ENCODE measurements around the gene BTBD19. TPM values are rescaled to one million over a fixed set of nuclear protein-coding genes. Genes with fewer than 3 reads are reported as not detected.
"Not testable (repeated sequence)": the region's sequence is repeated elsewhere in the genome, so short reads cannot be mapped to it uniquely, and the experiment has no call there.

BTBD19 gene
- 0.03 and 0.29 TPM in 2 replicates for total RNA-seq (2014; rRNA removed; shearing (Covaris generic))

DNA sequence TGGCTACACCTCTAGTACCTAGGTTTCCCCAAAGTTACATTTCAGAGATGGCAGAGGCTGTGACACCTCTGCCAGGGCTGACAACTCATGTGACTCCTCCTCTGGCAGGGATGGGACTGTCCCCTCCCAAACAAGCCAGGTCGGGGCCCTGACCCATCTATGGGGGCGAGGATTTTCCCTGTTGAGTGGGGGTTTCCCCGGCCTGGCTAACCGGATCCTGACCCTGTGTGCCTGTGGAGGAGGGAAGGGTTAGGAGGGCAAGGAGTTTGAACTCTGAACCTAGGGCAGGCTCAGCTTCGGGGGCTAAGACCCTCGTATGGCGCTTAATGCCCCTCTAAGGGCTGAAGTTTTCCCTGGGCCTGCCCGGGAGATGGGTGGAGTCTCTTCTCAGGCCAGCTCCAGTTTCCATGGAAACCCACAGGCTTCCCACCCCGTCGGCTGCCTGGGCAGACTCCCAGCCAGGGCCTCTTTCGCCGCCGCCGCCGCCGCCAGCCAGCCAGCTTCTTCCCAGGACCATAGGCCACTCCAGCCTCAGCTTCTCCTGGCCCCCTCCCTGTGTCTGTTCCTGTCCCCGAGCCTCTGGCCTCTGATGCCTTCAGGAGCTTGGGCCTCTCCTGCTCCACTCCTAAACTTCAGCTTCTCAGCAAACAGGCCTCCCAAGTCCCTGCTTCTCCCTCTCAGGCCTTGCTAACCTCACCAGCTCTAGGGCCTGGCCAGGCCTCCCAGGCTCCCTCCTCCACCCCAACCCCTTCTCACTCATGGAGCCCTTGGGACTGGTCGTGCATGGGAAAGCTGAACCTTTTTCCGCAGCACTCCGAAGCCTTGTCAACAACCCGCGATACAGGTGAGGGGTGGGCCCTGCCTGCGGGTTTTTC, at the start of gene BTBD19:
TSS of gene BTBD19 (plus strand) at position 461 of the 875 bp plus-strand sequence. CDS start at position 759, 298 bp downstream.
- peak; percentile 90 for DNase-seq (ENCODE audit: low read depth)

GRCh38 chr1:44759077-44759476, 49.2 kb upstream of the BTBD19 start:
- DNase-seq (ENCODE audit: low read depth): no peak

DNA sequence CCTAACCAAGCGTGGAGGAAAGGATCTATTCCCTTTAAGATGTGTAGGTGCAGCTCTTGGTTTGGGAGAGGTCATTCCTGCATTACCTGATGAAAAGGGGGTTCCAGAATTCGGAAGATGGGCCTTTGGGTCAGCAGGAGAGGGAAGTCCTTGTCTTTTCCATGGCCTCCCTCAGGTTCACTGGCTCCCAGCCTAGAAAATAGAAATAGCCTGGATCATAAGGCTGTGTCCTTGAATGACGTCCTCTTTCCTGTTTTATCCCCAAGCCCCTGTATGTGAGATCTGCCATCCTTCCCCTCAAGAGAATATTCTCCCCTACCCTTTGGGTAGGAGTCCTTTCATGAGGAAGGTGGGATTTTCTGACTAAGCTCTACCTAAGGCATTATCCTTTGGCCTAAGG, 47.4 kb upstream of the BTBD19 start:
- no peak for DNase-seq (ENCODE audit: low read depth)

GRCh38 chr1:44766421-44766820, 41.9 kb upstream of the BTBD19 start:
- DNase-seq (ENCODE audit: low read depth): not testable (repeated sequence)

DNA sequence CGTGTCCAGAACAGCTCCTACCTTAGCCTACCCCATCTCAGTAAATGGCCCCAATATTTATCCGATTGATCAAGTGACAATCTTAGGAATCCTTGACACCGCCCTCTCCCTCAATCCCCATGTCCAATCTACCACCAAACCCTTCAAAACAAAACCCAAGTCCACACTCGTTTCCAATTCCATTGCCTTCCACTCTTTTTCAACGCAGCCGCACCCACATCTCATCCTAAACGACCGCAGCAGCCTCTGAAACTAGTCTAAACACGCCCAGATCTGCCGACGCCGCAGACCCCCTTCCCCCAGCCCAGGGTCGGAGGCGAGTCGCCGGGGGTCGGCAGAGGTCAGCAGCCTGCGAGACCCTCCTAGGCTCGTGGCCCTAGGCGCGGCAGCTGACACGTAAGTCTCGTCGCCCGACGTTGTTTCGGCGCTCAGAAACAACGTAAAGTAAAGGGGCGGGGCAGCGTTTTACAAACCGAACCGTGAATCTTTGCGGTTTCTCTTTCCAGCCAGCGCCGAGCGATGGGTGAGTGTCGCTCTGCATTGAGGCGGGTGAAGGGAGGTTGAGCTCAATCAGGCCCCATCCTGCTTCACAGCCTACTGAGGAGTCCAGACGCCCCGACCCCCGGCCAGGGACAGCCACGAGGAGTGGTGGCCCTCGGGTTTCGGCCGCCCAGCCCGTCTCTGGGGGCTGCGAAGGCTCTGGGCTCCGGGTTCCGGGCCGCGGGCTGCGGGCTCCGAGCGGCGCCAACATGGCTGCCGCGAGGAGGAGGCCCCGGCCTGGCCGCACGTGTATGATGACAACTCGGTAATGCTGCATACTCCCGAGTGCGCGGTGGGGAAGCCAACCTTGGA, 33.0 kb upstream of the BTBD19 start, which contains the start of gene RPS8:
TSS of gene RPS8 (plus strand) at position 463 of the 852 bp plus-strand sequence. CDS start at position 520, 57 bp downstream.
- DNase-seq (ENCODE audit: low read depth): peak; percentile 96

GRCh38 chr1:44775930-44776729, 32.2 kb upstream of the BTBD19 start:
- DNase-seq (ENCODE audit: low read depth): peak; percentile 29

GRCh38 chr1:44776730-44777068, 31.6 kb upstream of the BTBD19 start:
- DNase-seq (ENCODE audit: low read depth): no peak

- DNase-seq (ENCODE audit: low read depth): no peak
These were observed 30.8 kb upstream of the BTBD19 start for GRCh38 chr1:44777547-44777946.

GRCh38 chr1:44777969-44778635, 30.2 kb upstream of the BTBD19 start:
- no peak for DNase-seq (ENCODE audit: low read depth)

GRCh38 chr1:44778705-44779576, 29.4 kb upstream of the BTBD19 start:
- DNase-seq (ENCODE audit: low read depth): no peak

GRCh38 chr1:44780583-44781121, 27.7 kb upstream of the BTBD19 start:
- DNase-seq (ENCODE audit: low read depth): no peak

DNA sequence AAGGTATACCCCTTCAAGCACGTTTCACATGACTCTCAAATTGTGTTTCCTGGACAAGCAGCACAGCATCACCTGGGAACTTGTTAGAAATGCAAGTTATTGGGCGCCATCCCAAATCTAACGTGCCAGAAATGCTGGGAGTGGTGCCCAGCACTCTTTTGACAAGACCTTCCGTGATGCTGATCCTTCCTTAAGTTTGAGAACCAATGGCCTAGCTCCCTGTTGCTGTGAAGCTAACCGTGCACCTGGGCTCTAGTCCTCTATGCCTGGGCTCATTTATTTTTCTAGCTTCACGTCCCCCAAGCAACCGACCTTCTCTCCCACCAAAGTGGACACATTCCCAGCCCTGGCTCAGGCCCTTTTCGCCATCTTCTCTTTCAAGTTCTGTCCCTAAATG, 24.6 kb upstream of the BTBD19 start:
- DNase-seq (ENCODE audit: low read depth): no peak

DNA sequence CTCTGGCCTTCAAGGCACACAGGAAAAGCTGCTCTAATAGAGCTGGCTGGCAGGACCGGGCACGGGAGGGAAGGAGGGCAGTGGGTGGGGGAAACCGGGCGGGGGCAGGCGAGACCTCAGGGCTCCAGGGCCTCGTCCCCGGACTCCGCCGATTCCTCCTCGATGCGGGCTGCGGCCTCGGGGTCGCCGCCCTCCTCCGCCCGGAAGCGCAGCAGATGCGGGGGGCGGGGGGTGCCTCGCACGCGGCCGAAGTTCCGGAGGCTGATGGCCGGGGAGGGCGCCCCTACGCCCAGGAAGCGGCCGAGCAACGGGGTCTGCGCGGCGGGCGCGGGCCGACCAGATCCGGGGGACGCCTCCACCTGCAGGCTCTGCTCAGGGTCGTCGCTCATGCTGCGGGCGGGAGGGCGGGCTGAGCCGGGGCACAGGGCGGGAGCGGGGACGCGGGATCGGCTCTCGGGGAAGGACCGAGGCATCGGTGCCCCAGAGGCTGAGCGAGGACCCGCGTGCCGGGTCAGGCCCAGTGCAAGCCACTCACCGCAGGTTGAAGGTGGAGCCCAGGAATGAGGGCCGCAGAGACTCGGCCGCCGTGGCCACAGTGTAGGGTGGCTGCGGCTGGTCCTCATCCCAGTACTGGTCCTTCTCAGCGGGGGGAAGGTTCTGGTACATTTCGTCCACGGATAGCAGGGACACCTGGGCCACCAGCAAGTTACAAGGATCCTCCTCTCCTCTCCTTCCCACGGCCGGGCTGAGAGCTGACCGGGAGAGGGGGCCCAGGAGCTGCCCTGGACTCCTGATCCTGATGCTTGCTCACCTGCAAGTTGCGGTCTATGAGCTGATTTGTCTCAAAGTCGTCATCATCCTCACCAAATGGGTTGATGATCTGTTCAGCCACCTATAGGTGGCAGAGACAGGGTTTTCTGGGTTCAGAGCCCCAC, 24.0 kb upstream of the BTBD19 start:
- DNase-seq (ENCODE audit: low read depth): no peak

GRCh38 chr1:44785029-44785380, 23.3 kb upstream of the BTBD19 start:
- no peak for DNase-seq (ENCODE audit: low read depth)

DNA sequence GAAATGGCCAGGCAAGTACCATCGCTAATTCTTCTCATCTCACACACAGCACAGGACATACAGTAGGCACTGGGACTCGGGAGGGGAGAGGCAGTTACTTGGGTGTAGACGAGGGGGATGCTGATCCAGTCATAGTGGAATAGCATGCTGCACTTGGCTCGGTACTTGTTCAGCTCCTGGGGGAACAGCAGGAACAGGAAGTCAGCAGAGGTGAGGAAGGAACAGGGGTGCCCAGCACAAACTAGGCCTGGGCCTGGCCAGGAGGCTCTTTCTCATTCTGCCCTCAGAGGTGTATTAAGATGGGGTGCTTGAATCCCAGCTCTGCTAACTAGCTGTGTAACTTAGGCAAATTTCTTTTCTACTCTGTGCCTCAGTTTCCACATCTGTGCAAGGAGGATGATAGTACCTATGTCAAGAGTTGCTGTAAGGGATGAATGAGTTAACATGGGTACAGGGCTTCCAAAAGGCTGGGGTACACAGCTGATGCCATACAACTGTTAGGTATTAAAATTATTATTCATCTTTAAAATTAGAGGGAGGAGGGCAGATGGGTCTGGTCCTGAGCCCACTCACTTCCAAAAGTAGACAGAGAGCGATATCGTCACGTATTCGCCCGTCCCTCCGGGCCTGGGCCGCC, 22.7 kb upstream of the BTBD19 start:
- no peak for DNase-seq (ENCODE audit: low read depth)

DNA sequence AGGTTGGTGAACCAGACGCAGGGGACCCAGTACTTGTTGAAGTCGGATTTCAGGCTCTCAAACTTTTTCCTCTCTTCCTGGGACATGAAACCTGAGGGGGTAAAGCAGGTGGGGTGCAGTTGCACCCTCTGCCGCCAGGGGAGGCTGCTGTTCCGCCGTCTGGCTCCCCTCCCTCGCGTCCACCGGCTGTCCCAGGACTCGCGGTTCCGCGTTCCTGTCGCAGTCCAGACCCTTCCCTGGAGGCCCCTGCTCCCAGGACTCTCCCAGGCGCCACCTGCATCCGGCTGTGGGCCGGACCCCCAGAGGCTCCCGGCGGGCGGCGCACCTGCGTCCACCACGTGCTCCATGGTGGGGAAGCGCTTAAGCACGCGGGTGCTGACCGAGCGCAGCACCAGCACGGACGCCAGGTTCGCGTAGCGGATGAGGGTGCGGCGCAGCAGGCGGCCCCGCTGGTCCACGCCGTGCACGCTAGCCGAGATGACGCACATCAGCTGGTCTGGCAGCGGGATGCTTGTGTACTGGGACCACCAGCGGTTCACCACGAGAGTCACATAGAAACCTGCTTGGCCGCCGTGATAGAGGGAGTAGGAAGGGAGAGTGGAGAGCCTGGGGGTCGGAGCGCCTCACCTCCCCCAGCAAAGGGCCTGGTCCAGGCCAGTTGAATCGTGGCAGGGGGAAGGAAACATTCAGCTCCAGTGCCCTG, 22.0 kb upstream of the BTBD19 start:
- peak; percentile 63 for DNase-seq (ENCODE audit: low read depth)

GRCh38 chr1:44786841-44787426, 21.4 kb upstream of the BTBD19 start:
- DNase-seq (ENCODE audit: low read depth): no peak
